Endothelial cell of umbilical vein (primary cell): ENCODE results near the gene VAPB. TPM values are rescaled to one million over a fixed set of nuclear protein-coding genes. Genes with fewer than 3 reads are reported as not detected.

ENCODE experiments used
- BruUV-seq: library from RNA; stranded (reverse); fragments of 400-500 nt; replicated peaks from 2 replicates; lab custom pipeline; 2021; lab: Mats Ljungman, UMichigan
- CTCF ChIA-PET: fragments of 300-600, 350-600 bp; sonication (Branson Sonifier 250); formaldehyde crosslinking; loops from one replicate; lab custom pipeline; 2021; ENCODE audit warnings: antibody characterized with exemption, inconsistent platforms; lab: Charles Lee
- POLR2A ChIA-PET: fragments of 300-600, 350-600 bp; sonication (Branson Sonifier 250); formaldehyde crosslinking; loops from one replicate; lab custom pipeline; 2021; ENCODE audit warnings: antibody characterized with exemption, inconsistent platforms; lab: Charles Lee
- DNase-seq: peaks from one replicate; pipeline ENCODE4 v3.0.0-alpha.2; 2011; ENCODE audit warnings: low read depth, low spot score
- FAIRE-seq: peaks from 2 replicates; lab custom pipeline; 2011; peaks lifted over from hg19 to GRCh38; lab: Jason Lieb, UNC
- H2AFZ ChIP-seq: 2 replicates; pipeline ENCODE4 v1.6.0; 2012; ENCODE audit warnings: low read depth, low read length, control low read depth, inconsistent platforms
- H3K27ac ChIP-seq: 2 replicates; pipeline ENCODE4 v1.5.1; 2011; ENCODE audit warnings: low read depth, mild to moderate bottlenecking, control low read depth, low read length, moderate library complexity; ENCODE audit not compliant: insufficient read depth
- H3K27me3 ChIP-seq, 2 experiments: 2 replicates each; pipeline versions ENCODE4 v1.6.0 to v1.6.1; 2011; ENCODE audit warnings: low read length in 2 of 2, mixed read lengths in 1 of 2; ENCODE audit not compliant: control insufficient read depth in 2 of 2, insufficient read depth in 2 of 2
- H3K36me3 ChIP-seq, 2 experiments: 2 replicates in 1 of 2; 3 replicates in 1 of 2; pipeline ENCODE4 v1.5.1; 2011; ENCODE audit warnings: low read length in 2 of 2, mild to moderate bottlenecking in 1 of 2, moderate library complexity in 1 of 2; ENCODE audit not compliant: control insufficient read depth in 2 of 2, insufficient read depth in 2 of 2; ENCODE audit errors: extremely low read depth in 1 of 2
- H3K4me1 ChIP-seq: 3 replicates; pipeline ENCODE4 v1.5.1; 2011; ENCODE audit warnings: mild to moderate bottlenecking, low read length; ENCODE audit not compliant: control insufficient read depth, insufficient read depth; ENCODE audit errors: extremely low read depth
- H3K4me2 ChIP-seq: 2 replicates; pipeline ENCODE4 v1.6.1; 2011; ENCODE audit warnings: low read length, control low read depth, mixed read lengths; ENCODE audit not compliant: insufficient read depth
- H3K4me3 ChIP-seq, 3 experiments: fragments of 200-600 bp in 1 of 3; sonication (generic), shearing (Covaris generic) in 1 of 3; replicated peaks in 1 of 3; 2 replicates each; pipeline ENCODE4 v1.5.1; 2011 to 2016; ENCODE audit warnings: control low read depth in 3 of 3, low read length in 3 of 3, mild to moderate bottlenecking in 2 of 3, inconsistent platforms in 1 of 3, low read depth in 1 of 3, moderate library complexity in 1 of 3; ENCODE audit not compliant: insufficient read depth in 1 of 3
- H3K79me2 ChIP-seq: 2 replicates; pipeline ENCODE4 v1.6.0; 2012; ENCODE audit warnings: low read length, inconsistent platforms; ENCODE audit not compliant: control insufficient read depth, insufficient read depth
- H3K9ac ChIP-seq: replicated peaks from 2 replicates; pipeline ENCODE3; 2011; ENCODE audit warnings: low read length, control low read depth; ENCODE audit not compliant: insufficient read depth; ENCODE audit errors: extremely low read depth
- H3K9me1 ChIP-seq: replicated peaks from 3 replicates; pipeline ENCODE4 v1.6.0; 2011; ENCODE audit warnings: mild to moderate bottlenecking, low read length; ENCODE audit not compliant: control insufficient read depth, insufficient read depth; ENCODE audit errors: extremely low read depth
- H3K9me3 ChIP-seq: replicated peaks from 2 replicates; pipeline ENCODE4 v1.5.1; 2012; ENCODE audit warnings: low read length, inconsistent platforms; ENCODE audit not compliant: control insufficient read depth, insufficient read depth
- H4K20me1 ChIP-seq: replicated peaks from 2 replicates; pipeline ENCODE3; 2011; ENCODE audit warnings: mild to moderate bottlenecking, low read length; ENCODE audit not compliant: control insufficient read depth, insufficient read depth; ENCODE audit errors: extremely low read depth
- EZH2 ChIP-seq: IDR thresholded peaks from 2 replicates; pipeline ENCODE4 v1.6.1; 2012; ENCODE audit warnings: borderline replicate concordance, low read depth, mild to moderate bottlenecking, moderate library complexity, low read length, inconsistent platforms; ENCODE audit not compliant: severe bottlenecking
- FOS ChIP-seq: IDR thresholded peaks from 2 replicates; pipeline ENCODE4 v1.6.1; 2011; ENCODE audit warnings: mild to moderate bottlenecking, low read length, moderate library complexity, borderline replicate concordance; ENCODE audit not compliant: insufficient read depth
- GATA2 ChIP-seq: IDR thresholded peaks from 2 replicates; pipeline ENCODE4 v1.7.0; 2011; ENCODE audit warnings: low read depth, mild to moderate bottlenecking, moderate library complexity, mixed read lengths, low read length; ENCODE audit not compliant: insufficient read length, insufficient read depth
- JUN ChIP-seq: IDR thresholded peaks from 2 replicates; pipeline ENCODE4 v1.6.1; 2011; ENCODE audit warnings: borderline replicate concordance, low read depth; ENCODE audit not compliant: insufficient read length, insufficient read depth
- MYC ChIP-seq: IDR thresholded peaks from one replicate; pipeline ENCODE4 v1.6.1; 2011; ENCODE audit warnings: mild to moderate bottlenecking, low read depth, low read length
- POLR2A ChIP-seq: IDR thresholded peaks from 2 replicates; pipeline ENCODE4 v1.6.1; 2012; ENCODE audit warnings: low read depth, mild to moderate bottlenecking, control low read depth, low read length
- POLR2AphosphoS5 ChIP-seq: IDR thresholded peaks from 2 replicates; pipeline ENCODE4 v1.6.1; 2012; ENCODE audit warnings: low read depth, mild to moderate bottlenecking, control low read depth, low read length, moderate library complexity; ENCODE audit not compliant: insufficient read depth
- dilution Hi-C: fragments of 300-500 bp; cut with MboI; formaldehyde crosslinking; loops from one replicate; pipeline ENCODE4 v1.15.0; 2019; ENCODE audit warnings: low sequenced_read_pairs; ENCODE audit not compliant: extremely low pct_ligation_motif_present
- intact Hi-C: fragments of 100-400 bp; cut with micrococcal nuclease; formaldehyde crosslinking; loops from one replicate; pipeline ENCODE4 v1.10.0; 2022
- polyA plus RNA-seq, 4 experiments: library from polyadenylated mRNA; depleted of rRNA in 3 of 4; stranded (reverse) in 3 of 4; unstranded in 1 of 4; fragments of >200 nt; gene quantifications; 2 replicates each; pipeline versions ENCODE4 v1.2.1 to v1.2.3, GENCODE V29; 2011 to 2012; ENCODE audit warnings: missing spikeins in 1 of 4
- total RNA-seq: library from RNA; stranded (reverse); gene quantifications from 2 replicates; pipeline ENCODE4 v1.2.3, GENCODE V29; 2021
- TF ChIP-seq, protein P1 (sequence below), 2 donors: IDR thresholded peaks; 1 replicate in 1 of 2; 2 replicates in 1 of 2; pipeline ENCODE4 v1.5.1; 2011; ENCODE audit warnings: low read length in 2 of 2, mild to moderate bottlenecking in 2 of 2, moderate library complexity in 2 of 2, control low read depth in 1 of 2, inconsistent platforms in 1 of 2, low read depth in 1 of 2; ENCODE audit not compliant: insufficient read depth in 1 of 2; ENCODE audit errors: extremely low read depth in 1 of 2
- TF ChIP-seq, protein P2 (sequence below): IDR thresholded peaks from 2 replicates; pipeline ENCODE4 v1.6.1; 2011; ENCODE audit not compliant: insufficient read depth, insufficient read length

Gene VAPB
- total and polyA plus RNA-seq, 2 donors (not counting 3 experiments of a cell fraction or from before 2014, with no cell fraction given) = 17.9 to 48.9 TPM

- DNase-seq = no peak
- FAIRE-seq = no peak
- dilution Hi-C loops = no loop called here
These were observed 13.8 kb downstream of the VAPB start for GRCh38 chr20:58402827-58403226.

More at GRCh38 chr20:58402827-58403226, 13.8 kb downstream of the VAPB start:
- H3K4me3 ChIP-seq = no peak overlapping the region
- no peaks in the 10 kb centered on the region for H3K27me3 ChIP-seq
- no peak overlapping the region for H3K27ac ChIP-seq
- ChIA-PET POLR2A (no interaction called here), CTCF (no interaction called here)
- TF ChIP-seq FOS = no peak
- TF ChIP-seq, protein P1, sequence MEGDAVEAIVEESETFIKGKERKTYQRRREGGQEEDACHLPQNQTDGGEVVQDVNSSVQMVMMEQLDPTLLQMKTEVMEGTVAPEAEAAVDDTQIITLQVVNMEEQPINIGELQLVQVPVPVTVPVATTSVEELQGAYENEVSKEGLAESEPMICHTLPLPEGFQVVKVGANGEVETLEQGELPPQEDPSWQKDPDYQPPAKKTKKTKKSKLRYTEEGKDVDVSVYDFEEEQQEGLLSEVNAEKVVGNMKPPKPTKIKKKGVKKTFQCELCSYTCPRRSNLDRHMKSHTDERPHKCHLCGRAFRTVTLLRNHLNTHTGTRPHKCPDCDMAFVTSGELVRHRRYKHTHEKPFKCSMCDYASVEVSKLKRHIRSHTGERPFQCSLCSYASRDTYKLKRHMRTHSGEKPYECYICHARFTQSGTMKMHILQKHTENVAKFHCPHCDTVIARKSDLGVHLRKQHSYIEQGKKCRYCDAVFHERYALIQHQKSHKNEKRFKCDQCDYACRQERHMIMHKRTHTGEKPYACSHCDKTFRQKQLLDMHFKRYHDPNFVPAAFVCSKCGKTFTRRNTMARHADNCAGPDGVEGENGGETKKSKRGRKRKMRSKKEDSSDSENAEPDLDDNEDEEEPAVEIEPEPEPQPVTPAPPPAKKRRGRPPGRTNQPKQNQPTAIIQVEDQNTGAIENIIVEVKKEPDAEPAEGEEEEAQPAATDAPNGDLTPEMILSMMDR (IDR thresholded peaks at IDR 0.05; ENCODE audit: extremely low read depth in 1 of 2, insufficient read depth in 1 of 2, low read depth in 1 of 2, low read length in 2 of 2) = no peak
- no peak for TF ChIP-seq POLR2AphosphoS5
- no peak for TF ChIP-seq MYC
- no peak for TF ChIP-seq JUN
- TF ChIP-seq POLR2A = no peak
- TF ChIP-seq GATA2 = no peak
- TF ChIP-seq EZH2 = no peak
- TF ChIP-seq, protein P2, sequence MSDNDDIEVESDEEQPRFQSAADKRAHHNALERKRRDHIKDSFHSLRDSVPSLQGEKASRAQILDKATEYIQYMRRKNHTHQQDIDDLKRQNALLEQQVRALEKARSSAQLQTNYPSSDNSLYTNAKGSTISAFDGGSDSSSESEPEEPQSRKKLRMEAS = no peak
- H3K4me2 ChIP-seq = no peak overlapping the region
- intact Hi-C loops = loop anchor here (5.0 to 10.0 kb wide), 2 partner anchors 39 to 1008 kb away; partner anchors contain the start of gene RBM38
- no peaks in the 10 kb centered on the region for H3K36me3 ChIP-seq
- no peaks in the 10 kb centered on the region for H3K9me3 ChIP-seq
- peaks cover 14% of the 10 kb centered on the region for H3K4me1 ChIP-seq
- BruUV-seq = no TSS peak
- H3K79me2 ChIP-seq = peaks cover 95% of the 10 kb centered on the region
- no peak overlapping the region for H2AFZ ChIP-seq
- H3K9ac ChIP-seq = no peak overlapping the region
- H4K20me1 ChIP-seq = peaks cover 17% of the 10 kb centered on the region
- peaks cover 3% of the 10 kb centered on the region for H3K9me1 ChIP-seq
